GM21529 (cell line): ENCODE measurements around the gene ADGRD1.

Experiments used
- ATAC-seq: cut with Tn5 transposase; IDR thresholded peaks from one replicate; pipeline ENCODE4 v1.9.1; 2021; ENCODE audit not compliant: unreplicated experiment

Gene ADGRD1

GRCh38 chr12:131142891-131143657 is 189.4 kb downstream of the ADGRD1 start:
- no peak for ATAC-seq

GRCh38 chr12:131146173-131146675 is 192.5 kb downstream of the ADGRD1 start:
- ATAC-seq: no peak

GRCh38 chr12:131147293-131147692 is 193.6 kb downstream of the ADGRD1 start:
- no peak for ATAC-seq

GRCh38 chr12:131147894-131148293 is 194.2 kb downstream of the ADGRD1 start:
- ATAC-seq: no peak

- no peak for ATAC-seq
Observed at GRCh38 chr12:131151558-131152345, 198.0 kb downstream of the ADGRD1 start.

- no peak for ATAC-seq
Observed at GRCh38 chr12:131152587-131152986, 198.9 kb downstream of the ADGRD1 start.

GRCh38 chr12:131153016-131153415 is 199.3 kb downstream of the ADGRD1 start:
- no peak for ATAC-seq

GRCh38 chr12:131153956-131154355 is 200.2 kb downstream of the ADGRD1 start:
- ATAC-seq: no peak

- no peak for ATAC-seq
Observed at GRCh38 chr12:131155131-131155530, 201.4 kb downstream of the ADGRD1 start.

GRCh38 chr12:131157743-131158142 is 204.0 kb downstream of the ADGRD1 start:
- ATAC-seq: no peak

GRCh38 chr12:131159660-131160059 is 206.0 kb downstream of the ADGRD1 start:
- ATAC-seq: no peak

GRCh38 chr12:131162113-131162512 is 208.4 kb downstream of the ADGRD1 start:
- ATAC-seq: no peak

GRCh38 chr12:131163189-131163738 is 209.6 kb downstream of the ADGRD1 start:
- no peak for ATAC-seq

- no peak for ATAC-seq
Observed at GRCh38 chr12:131164096-131164872, 210.6 kb downstream of the ADGRD1 start.

GRCh38 chr12:131166717-131167116 is 213.0 kb downstream of the ADGRD1 start:
- ATAC-seq: no peak

- ATAC-seq: no peak
Observed at GRCh38 chr12:131167334-131167733, 213.6 kb downstream of the ADGRD1 start.

GRCh38 chr12:131171029-131171428 is 217.3 kb downstream of the ADGRD1 start:
- no peak for ATAC-seq

GRCh38 chr12:131174901-131175300 is 221.2 kb downstream of the ADGRD1 start:
- ATAC-seq: no peak

- ATAC-seq: no peak
Observed at GRCh38 chr12:131176266-131176665, 222.6 kb downstream of the ADGRD1 start.

GRCh38 chr12:131176926-131177325 is 223.2 kb downstream of the ADGRD1 start:
- ATAC-seq: no peak

GRCh38 chr12:131177599-131177998 is 223.9 kb downstream of the ADGRD1 start:
- ATAC-seq: no peak
